HG03520 (cell line): ENCODE data around the gene CDC45.

Source experiments
- ATAC-seq: cut with Tn5 transposase; IDR thresholded peaks from one replicate; pipeline ENCODE4 v1.9.1; 2021; ENCODE audit warnings: mild to moderate bottlenecking, moderate library complexity; ENCODE audit not compliant: unreplicated experiment

CDC45 gene

GRCh38 chr22:19466848-19467752, 12.6 kb upstream of the CDC45 start:
- no peak for ATAC-seq

- no peak for ATAC-seq
Measured at GRCh38 chr22:19467912-19468311, 11.8 kb upstream of the CDC45 start.

GRCh38 chr22:19469421-19469820, 10.3 kb upstream of the CDC45 start:
- no peak for ATAC-seq

- no peak for ATAC-seq
Measured at GRCh38 chr22:19470010-19470409, 9.7 kb upstream of the CDC45 start.

GRCh38 chr22:19471572-19471971, 8.1 kb upstream of the CDC45 start:
- ATAC-seq: no peak

- no peak for ATAC-seq
Measured at GRCh38 chr22:19472233-19472632, 7.5 kb upstream of the CDC45 start.

GRCh38 chr22:19473578-19473977, 6.1 kb upstream of the CDC45 start:
- no peak for ATAC-seq

- no peak for ATAC-seq
Measured at GRCh38 chr22:19476023-19476422, 3.7 kb upstream of the CDC45 start.

GRCh38 chr22:19477321-19478044, 2.2 kb upstream of the CDC45 start:
- no peak for ATAC-seq

GRCh38 chr22:19478045-19478900, 1.4 kb upstream of the CDC45 start:
- ATAC-seq: no peak

- ATAC-seq: peak; percentile 42
Measured at GRCh38 chr22:19478901-19479354, 792 bp upstream of the CDC45 start, which contains the start of gene UFD1. Gene UFD1 (minus strand): TSS chr22:19479193. CDS start chr22:19479085, 108 bp downstream.

GRCh38 chr22:19480173-19480568, 451 bp downstream of the CDC45 start:
- no peak for ATAC-seq

GRCh38 chr22:19480789-19481188, 1.1 kb downstream of the CDC45 start:
- no peak for ATAC-seq

GRCh38 chr22:19482297-19482696, 2.6 kb downstream of the CDC45 start:
- no peak for ATAC-seq

GRCh38 chr22:19483481-19484244, 3.9 kb downstream of the CDC45 start:
- no peak for ATAC-seq

GRCh38 chr22:19488285-19488684, 8.6 kb downstream of the CDC45 start:
- no peak for ATAC-seq

GRCh38 chr22:19488884-19489843, 9.4 kb downstream of the CDC45 start:
- ATAC-seq: no peak

GRCh38 chr22:19490628-19491230, 11.0 kb downstream of the CDC45 start:
- ATAC-seq: no peak
